T-helper 2 cell (primary cell): ENCODE results near the gene FAIM2.

ENCODE experiments used
- DNase-seq, 5 experiments: peaks; one replicate each; pipeline versions ENCODE4 v3.0.0 to v3.0.0-alpha.2; 2012 to 2022

FAIM2 gene

GRCh38 chr12:49917166-49917787 lies 13.6 kb upstream of the FAIM2 start:
- DNase-seq: no peak

DNA sequence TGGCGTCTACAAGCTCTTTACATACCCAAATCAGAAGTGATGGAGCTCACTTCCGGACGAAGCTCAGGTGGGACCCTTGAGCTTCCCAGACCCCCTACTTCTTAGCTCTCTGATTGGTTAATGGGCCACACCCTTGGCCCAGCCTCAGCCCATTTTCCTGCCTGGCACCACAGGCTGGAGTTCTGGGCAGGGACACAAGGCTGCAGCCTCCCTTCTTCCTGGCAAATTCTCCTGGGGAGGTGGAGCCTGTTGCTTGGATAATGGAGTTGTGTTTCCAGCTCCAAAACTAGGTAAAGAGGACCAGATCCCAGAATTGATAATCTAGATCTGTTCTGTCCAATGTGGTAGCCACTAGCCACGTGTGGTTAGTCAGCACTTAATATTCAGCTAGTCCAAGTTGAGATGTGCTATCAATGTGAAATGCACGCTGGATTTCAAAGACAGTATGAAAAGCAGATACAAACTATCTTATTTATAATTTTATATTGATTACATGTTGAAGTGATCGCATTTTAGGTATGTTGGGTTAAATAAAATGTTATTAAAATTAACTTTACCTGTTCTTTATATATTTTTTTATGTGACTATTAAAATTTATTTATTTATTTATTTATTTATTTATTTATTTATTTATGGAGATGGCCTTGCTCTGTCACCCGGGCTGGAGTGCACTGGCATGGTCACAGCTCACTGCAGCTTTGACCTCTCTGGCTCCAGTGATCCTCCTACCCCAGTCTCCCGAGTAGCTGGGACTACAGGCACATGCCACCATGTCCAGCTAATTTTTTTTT lies 12.6 kb upstream of the FAIM2 start:
- no peak for DNase-seq

- no peak for DNase-seq
These were observed 8.9 kb upstream of the FAIM2 start for GRCh38 chr12:49912345-49913255.

DNA sequence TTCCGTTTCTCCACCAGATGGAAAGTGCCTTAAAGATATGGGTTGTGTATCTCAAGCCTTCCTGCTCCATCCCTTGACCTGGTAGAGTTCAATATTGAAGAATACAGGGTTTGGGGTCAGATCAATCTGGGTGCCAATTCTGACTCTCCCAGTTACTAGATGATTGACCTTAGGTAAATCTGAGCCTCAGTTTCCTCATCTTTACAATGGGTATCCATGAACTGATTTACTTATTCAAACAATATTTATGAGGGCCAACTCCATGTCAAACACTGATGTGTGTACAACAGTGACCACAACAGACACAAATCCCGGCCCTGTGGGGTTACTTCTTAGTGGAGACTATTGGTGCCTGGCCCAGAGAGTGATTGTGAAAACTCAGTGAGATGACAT lies 7.5 kb upstream of the FAIM2 start:
- no peak for DNase-seq

DNA sequence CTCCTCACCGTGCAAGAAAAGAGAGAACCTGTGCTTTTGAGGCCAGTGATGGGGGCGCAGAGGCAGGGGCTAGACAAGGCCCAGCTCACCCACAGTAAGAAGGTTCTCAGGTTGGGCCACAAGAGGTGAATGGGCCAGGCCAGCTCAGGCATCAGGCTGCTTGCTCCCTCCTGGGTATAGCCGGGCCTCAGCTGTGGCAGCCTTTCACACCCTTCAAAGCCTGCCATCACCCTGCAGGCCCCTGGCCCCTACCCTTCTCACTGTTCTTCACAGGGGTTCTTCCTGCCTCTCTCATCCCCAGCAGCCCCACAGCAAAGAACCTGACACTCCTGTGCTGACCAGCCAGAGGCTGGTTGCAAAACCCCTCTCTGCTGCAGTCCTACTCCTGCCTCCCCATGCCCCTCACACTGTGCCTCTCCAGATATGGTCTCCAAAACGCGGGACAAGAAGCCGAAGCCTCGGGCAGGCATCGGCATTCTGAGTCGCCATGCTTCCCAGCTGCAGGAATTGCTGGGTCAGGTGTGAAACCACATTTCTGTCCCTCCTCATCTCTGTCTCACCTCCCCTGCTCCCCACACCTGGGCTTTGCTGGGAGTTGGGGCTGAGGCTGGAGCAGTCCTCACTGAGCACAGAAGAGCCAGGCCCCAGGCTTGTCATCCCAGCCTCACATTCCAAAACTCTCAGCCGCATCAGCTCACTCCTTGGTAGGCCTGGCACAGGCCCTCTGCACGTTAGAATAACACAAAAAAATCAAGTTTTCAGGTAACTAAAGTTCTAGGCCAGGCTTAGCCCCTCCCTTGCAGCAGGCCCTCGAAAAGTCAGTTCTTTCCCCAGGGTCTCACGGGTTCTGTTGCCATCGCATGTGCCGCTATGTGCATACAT lies 6.9 kb upstream of the FAIM2 start:
- DNase-seq: no peak

DNA sequence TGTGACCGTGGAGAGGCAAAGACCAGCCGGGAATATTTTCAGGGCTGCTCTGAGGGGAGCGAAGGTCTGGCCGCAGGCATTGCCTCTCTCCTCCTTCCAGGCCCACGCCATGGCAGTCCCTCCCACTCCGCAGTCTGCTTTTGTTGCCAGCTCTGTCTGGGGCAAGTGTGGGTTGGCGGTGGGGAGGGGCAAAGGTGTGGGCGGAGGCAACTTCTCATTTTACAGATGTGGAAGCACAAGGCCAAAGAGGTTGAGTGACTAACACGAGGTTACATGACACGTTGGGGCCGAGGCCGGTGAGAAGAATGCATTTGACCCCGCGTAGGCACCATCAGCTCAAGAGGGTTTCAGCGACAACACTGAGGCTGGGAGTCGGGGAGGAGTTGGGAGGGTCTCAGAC lies 6.1 kb upstream of the FAIM2 start:
- DNase-seq: no peak

GRCh38 chr12:49909356-49909755 lies 5.7 kb upstream of the FAIM2 start:
- no peak for DNase-seq

DNA sequence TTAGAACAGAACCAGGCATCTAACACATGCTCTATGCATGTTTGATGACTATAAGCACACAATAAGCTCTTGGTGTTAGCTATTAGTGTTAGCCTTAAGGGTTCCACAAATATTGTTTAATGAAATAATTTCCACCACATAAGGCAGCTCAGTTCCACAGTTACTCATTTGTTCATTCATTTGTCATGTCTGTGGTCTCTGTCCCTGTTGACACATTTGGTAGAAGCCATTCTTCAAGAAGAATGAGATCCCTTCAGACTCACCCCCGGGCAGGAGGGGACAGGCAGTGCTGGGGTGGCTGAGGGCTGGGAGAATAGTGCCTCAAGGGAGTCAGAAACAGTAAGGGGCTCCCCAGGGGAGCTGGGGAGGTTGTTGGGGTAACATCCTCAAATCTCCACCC lies 3.7 kb upstream of the FAIM2 start:
- DNase-seq: no peak

DNA sequence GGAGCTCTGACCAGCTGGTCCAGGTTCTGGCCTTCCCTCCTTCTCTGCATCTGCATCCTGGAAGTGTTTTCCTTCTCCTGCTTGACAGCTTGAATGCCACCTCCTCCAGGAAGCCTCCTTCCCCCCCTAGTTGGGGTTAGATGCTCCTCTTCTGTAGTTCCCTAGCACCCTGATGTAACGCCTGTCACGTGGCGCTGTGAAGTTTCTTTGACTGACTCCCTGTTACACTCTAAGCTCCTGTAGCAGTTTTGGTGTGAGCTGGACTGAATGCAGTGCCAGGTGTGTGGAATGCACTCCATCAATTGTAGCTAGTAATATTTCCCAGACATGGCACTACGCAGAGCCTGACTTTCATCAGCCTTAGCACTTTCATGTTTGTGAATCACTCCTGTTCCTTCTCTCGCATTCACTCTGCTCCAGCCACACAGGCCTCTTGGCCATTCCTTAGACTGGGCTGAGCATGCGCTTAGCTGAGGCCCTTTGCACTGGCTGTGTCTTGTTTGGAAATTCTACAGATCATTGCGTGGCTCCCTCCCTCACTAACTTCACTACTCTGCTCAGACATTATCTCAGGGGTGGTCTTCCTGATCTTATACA lies 2.1 kb upstream of the FAIM2 start:
- no peak for DNase-seq

DNA sequence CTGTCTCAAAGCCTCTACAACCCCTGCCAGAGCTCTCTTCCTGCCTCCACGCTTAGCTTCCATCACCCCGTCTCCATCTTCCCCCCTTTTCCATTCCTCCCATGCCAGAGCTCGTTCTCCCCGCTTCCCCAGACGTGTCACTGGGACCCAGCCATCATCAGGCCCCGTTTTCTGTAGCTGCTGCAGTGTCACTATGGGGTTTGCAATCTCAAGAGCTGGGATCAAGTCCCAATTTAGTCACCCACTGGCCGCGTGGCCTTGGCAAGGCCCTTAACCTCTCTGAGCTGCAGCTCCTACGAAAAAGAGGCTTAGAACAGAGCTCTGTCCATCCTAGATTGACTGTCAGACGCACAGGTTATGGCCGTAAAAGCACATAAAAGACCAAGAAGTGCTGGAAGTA lies 901 bp upstream of the FAIM2 start:
- DNase-seq: no peak

- DNase-seq: no peak
These were observed 375 bp downstream of the FAIM2 start for GRCh38 chr12:49903351-49903699.

- no peak for DNase-seq
These were observed 1.0 kb downstream of the FAIM2 start for GRCh38 chr12:49902399-49903350.

DNA sequence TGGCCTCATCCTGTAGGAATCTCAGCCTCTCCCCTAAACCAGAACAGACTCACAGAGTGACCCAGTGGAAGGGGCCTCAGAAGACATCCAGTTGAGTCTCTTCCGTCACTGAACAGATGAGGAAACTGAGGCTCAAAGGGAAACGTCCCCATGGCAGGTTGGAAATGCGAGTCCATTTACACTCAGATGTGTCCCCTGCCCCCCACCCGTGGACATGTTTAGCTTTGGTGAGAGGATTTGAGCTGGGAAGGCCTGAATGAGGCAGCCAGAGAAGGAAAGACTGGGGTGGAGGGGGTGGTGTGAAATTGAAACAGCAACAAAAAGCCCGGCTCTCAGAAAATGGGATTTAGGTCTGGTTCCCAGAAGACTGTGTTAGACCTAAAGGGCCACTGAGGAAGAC lies 1.7 kb downstream of the FAIM2 start:
- DNase-seq: no peak

DNA sequence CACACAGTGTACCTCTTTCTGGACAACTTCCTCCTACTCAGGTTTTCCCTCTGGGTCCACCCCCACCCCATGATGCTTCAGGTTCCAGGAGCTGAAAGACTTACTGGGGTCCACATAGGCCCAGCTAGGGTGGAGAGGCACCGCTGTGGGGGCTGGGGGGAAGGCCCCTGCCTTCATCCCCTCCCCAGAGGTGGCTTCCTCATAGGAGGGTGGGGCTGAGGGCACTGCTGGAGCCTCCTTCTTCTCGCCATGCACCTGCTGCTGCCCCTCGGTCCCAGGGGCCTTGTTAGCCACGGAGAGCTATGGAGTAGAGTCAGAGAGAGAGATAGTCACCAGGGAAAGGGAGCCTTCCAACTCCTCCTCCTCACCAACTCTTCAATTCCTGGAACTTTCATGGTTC lies 2.7 kb downstream of the FAIM2 start:
- no peak for DNase-seq

DNA sequence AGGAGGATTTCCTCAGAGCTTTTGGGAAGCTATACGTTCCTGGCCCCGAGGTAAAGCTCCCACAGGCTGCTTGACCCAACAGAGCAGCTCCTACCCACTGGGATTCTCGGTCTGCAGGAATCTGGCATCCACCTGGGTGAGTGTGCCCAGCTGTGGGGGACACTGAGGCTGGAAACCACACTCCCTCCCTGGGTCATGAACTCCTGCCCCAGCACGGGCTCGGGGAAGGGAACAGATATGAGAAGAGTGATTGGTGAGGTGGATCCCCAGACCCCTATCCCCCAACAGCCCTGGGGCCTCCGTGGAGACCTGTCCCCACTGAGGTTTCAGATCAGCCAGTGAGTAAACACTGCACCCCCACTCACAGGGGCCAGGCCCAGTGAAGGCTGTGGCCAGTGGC lies 3.3 kb downstream of the FAIM2 start:
- DNase-seq: no peak

- no peak for DNase-seq
These were observed 3.8 kb downstream of the FAIM2 start for GRCh38 chr12:49899921-49900320.

DNA sequence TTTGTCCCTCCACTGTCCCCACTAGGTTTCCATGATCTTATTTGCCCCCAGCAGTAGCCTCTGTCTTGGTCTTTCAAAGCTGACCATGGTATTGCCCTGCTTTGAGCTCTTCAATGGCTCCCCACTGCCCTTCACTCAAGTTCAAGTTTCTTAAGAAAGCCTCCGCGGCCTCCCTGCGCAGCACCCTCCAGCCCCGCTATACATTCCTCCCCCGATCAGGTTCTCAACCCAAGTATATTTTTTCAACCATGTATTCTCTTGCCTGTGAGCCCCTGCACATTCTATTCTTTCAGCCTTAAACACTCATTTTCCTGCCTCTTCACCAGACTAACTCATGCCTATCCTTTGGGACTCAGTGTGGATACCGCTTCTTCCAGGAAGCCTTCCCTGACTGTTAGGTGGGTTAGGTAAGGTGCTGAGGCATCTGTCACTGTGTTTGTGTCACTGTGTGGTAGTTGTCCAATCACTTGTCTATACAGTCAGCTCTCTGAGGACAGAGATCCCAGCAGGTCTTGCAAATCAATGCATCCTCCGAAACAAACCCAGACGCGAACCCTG lies 4.3 kb downstream of the FAIM2 start:
- no peak for DNase-seq

DNA sequence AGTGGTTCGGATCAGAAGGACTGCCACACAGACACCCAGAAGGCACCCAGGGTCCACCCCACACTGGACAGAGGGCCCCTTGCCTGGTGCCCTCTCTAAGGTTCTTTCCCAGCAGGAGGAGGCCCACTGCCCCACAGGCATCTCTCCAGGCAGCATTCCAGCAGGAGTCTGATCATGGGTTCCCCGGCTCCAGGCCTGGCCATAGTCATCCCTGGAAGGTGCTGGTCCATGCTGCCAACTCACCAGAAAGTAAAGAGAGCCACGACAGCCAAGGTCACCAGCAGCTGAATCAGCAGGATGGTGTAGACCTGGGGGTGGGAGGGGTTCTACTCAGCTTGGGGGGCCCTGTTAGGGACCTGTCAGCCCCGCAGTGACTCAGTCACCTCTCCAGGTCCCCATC lies 6.4 kb downstream of the FAIM2 start:
- no peak for DNase-seq

- DNase-seq: no peak
These were observed 7.9 kb downstream of the FAIM2 start for GRCh38 chr12:49895773-49896172.

DNA sequence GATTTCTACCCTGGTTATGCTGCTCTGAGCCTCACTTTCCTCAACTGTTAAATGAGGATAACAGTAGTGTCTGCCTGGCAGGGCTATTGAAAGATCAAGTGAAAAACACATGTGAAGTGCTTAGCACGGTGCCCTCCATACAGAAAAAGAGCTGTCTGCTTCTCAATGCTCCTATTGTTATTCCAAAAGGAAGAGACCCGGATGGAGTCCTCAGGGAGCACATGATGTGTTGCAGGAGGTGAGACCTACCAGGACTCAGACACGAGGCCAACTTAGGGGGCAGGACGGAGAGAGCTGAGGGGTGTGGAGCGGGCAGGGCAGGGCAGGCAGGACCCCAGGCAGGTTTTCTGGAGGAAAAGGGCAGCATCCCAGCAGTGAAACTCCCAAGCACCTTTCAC lies 8.9 kb downstream of the FAIM2 start:
- DNase-seq: no peak
